NCI-H748 treated with DMSO at 0.1 percent for 48 hours (cell line): ENCODE data around the gene RAB3IL1.
A peak's percentile ranks its signal among the peaks of the same experiment; 100 is the strongest.
"Not testable (repeated sequence)": the region's sequence is repeated elsewhere in the genome, so short reads cannot be mapped to it uniquely, and the experiment has no call there.

Experiments
- DNase-seq: peaks from one replicate; lab custom pipeline; 2025; lab: John Stamatoyannopoulos, UW

RAB3IL1 gene

DNA sequence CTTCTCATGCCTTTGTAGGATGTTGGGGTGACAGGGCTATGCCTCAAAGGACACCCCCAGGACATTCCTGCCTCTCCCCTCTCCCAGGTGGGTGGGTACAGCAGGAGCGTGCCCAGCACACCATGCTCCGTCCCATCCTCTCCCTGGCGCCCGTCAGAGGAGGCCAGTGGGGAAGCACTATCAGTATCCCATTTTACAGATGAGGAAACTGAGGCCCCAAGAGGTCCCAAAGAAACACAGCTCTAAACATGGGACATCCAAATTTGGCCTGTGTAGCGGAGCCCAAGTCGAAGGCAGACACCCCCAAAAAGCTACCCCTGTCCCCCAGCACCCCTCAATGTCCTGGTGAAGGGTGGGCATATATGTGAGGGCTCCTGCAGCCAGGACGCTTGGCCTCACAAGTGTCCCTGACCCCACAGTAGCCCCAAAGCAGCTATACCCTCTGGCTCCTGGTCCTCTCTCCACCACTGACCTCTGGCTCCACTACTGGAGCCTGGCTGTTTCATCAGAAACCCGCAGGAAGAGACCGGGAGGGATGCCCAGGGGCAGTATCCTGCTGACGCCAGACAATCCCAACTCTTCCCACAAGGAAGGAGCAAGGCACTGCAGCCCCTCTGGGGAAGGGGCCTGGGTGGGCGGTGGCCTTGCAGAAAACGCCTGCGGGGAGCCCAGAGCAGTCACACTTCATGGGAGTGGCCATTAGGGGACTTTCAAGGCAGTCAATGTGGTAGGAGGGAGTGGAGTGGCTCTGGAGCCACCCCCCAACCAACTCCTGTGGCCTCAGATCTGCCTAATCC is 31.4 kb downstream of the RAB3IL1 start:
- DNase-seq: no peak

- no peak for DNase-seq
Measured at GRCh38 chr11:61885166-61885778, 32.1 kb downstream of the RAB3IL1 start.

- no peak for DNase-seq
Measured at GRCh38 chr11:61883947-61884346, 33.4 kb downstream of the RAB3IL1 start.

GRCh38 chr11:61883327-61883726 is 34.0 kb downstream of the RAB3IL1 start:
- no peak for DNase-seq

DNA sequence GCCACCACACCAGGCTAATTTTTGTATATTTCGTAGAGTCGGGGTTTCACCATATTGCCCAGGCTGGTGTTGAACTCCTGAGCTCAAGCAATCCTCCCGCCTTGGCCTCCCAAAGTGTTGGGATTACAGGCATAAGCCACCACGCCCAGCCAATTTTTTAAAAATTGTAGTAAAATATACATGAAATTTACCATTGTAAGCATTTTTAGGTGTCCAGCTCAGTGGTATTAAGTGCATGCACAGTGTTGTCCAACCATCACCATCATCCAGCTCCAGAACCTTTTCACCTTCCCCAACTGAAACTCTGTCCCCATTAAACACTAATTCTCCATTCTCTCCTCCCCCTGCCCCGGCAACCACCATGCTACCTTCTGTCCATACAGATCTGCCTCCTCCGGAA is 34.5 kb downstream of the RAB3IL1 start:
- no peak for DNase-seq

- DNase-seq: not testable (repeated sequence)
Measured at GRCh38 chr11:61882267-61882666, 35.1 kb downstream of the RAB3IL1 start.

DNA sequence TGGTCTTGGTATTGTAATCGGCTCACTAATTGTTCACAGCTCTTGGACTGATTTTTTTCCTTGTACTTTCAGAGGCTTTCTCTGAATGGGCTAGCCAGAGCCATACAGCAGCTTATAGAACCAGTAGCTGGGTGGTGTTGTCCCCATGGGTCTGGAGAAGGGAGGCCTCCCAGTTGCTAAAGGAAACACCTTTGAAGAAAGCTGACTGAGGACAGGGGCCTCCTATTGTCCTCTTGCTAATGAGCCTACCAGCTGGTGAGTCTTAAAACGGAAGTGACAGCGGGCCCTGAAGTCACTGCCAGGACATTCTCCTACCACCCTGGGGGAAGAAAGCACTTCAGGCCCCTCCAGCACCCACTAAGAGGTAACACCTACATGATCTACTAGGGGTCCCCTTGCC is 36.0 kb downstream of the RAB3IL1 start:
- DNase-seq: no peak

GRCh38 chr11:61880454-61880853 is 36.9 kb downstream of the RAB3IL1 start:
- DNase-seq: no peak

DNA sequence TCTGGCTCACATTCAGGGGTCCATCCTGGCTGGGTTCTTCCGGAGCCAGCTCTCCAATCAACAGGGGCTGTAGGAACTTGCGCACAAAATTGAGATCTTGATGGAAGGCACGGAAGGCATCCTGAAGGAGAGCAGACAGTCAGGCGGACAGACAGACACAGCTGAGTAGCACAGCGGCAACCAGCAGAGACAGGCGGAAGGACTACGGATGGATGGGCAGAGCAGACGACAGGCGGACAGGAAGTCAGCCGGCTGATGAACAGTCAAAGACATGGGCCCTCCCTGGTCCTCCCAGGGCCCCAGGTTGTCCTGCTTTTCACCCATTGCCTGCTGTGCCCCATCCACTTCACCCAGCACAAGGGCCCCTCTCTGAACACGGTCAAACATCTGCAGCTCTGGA is 37.3 kb downstream of the RAB3IL1 start:
- no peak for DNase-seq

DNA sequence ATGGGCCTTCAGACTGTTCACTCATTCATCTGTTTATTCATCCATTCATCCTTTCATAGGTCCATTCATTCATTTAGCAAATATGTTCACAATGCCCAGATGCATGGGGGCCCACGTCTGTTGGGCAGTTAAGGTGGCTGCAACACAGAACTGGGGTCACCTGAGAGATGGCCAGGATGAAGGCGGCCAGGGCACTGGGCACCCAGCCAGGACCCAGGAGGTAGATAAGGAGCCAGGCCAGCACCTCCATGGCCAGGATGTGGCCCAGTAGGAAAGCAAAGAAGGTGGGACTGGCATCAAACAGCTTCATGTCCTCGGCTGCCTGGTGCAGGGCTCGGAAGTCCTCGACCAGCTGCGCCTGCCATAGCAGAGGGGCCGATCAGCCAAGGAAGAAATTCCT is 38.2 kb downstream of the RAB3IL1 start:
- no peak for DNase-seq

DNA sequence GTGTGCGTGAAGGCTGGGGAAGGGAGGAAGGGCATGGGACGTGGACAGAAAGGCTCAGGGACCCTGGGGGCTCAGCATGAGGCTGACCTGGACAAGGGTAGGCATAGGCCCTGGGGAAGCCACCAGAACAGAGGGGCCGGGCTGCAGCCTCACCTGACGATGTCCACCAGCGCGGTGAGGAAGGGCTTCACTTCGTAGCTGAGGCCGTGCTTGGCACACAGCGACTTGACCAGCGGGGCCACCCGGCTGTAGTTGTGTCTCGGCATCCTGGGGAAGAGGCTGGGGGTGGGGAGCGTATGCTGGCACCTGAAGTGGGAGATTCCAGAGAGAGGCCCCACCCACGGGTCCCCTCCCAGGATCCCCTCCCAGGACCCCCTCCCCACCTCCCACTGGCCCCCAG is 41.7 kb downstream of the RAB3IL1 start:
- DNase-seq: no peak

- DNase-seq: no peak
Measured at GRCh38 chr11:61874853-61875252, 42.5 kb downstream of the RAB3IL1 start.

- no peak for DNase-seq
Measured at GRCh38 chr11:61874377-61874809, 43.0 kb downstream of the RAB3IL1 start.

DNA sequence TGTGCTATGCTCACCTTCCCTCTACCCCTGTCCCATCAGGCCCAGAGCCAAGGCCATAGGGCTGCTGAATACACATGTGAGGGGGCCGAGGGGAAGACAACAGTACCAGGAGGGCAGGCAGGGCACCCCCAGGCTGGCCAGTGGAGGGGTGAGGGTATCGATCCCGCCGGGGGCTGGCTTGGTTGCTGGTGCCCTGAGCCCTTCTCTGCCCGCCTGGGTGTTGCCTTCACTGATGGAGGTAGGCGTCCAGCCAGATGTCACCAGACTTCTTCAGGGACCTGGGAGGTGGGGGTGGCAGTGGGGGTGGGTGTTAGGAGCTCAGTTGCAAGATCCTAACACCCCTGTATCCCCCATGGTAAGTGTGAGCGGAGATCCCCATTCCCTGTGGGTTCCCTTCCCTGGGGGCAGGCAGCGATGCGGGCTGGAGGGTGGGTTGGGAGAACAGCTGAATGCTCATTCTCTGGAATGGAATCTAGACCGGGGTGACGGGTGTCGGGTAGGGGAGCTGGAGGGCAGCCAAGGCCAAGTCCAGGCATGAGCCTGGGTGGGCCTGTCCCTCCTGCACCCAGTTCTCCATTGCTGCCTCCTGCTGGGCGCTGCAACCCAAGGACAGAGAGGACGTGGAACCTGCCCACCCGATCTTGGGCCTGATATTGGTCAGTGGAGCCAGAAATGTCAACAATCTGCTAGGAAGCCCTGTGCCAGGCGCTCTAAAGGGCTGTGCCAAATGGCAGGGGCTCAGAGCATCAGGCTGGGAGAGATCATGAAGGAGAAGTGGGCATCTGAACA is 43.6 kb downstream of the RAB3IL1 start:
- no peak for DNase-seq

- DNase-seq: no peak
Measured at GRCh38 chr11:61872935-61873565, 44.3 kb downstream of the RAB3IL1 start.

DNA sequence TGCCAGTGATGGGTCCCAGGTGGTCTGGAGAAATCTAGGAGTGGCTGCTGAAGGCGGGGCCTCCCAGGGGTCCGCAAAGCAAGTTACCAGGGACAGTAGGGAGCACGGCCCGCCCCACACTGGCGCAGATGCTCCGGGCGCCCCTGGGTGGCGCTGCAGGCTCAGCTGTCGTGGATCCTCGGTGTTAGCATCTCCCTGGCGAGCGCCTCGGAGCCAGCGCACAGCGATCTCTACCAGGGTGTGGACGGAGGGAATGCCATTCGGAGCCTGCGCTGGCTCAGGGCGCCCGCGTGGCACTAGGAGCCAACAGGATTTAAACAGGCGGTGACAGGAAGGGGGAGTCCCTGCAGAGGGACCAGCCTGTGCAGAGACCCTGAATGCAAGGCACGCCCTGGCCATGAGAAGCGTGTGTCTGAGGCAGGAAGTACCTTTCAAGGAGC is 46.2 kb downstream of the RAB3IL1 start:
- peak; percentile 73 for DNase-seq

DNA sequence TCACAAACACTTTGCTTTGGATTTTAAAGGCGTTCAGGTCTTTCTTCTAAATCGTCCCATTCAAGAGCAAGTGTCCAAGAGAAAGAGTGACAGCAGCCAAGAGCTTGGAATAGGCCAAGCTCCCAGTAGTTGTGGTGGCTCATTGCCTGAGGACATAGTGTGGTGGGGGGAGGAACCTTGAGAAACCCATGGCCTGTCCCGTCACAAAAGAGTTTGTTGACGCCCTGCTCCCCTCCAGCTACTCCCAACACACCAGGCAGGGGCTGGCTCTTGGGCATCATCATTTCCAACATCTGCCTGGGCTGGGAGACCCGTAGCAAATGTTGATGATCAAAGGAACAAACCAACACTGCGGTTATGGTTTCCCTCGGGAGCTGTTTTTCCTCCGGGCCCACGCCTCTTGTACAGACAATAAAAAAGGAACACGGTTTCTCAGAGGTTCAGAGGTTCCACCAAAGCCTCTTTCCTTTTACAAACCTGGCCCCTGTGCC is 46.8 kb downstream of the RAB3IL1 start:
- no peak for DNase-seq

DNA sequence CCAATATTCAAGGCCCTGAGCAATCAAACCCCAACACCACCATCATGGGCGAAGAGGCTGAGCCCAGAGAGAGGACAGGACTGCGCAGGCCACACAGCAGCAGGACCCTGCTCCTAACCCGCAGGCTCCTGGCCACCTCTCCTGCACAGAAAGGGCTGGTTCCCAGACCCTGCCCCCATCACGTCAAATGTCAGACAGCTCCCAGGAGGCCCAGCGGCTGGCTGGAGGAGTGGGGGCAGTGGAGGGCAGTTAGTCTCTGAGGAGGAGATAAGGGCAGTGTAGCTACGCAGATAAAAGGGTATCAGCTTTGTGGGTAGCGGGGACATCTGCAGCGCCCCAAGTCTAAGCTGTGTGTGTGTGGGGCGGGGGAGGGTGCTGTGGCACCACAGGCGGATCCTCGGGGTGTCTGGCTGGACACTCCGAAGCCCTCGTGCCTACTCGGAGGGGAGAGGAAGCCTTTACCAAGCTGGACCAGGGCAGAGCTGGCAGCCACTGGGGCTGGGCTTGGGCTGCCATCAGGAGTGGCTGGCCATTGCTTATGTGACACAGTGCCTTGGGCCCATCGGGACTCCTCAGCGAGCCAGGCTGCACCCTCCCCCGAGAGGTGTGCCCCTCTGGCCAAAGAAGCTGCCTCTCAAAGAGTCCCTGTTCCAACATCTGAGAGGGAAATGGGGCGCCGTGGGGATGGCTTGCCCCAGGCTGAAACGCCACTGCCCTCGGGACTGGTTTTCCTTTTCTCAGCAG is 47.5 kb downstream of the RAB3IL1 start:
- no peak for DNase-seq

- DNase-seq: no peak
Measured at GRCh38 chr11:61869429-61869707, 48.0 kb downstream of the RAB3IL1 start.

DNA sequence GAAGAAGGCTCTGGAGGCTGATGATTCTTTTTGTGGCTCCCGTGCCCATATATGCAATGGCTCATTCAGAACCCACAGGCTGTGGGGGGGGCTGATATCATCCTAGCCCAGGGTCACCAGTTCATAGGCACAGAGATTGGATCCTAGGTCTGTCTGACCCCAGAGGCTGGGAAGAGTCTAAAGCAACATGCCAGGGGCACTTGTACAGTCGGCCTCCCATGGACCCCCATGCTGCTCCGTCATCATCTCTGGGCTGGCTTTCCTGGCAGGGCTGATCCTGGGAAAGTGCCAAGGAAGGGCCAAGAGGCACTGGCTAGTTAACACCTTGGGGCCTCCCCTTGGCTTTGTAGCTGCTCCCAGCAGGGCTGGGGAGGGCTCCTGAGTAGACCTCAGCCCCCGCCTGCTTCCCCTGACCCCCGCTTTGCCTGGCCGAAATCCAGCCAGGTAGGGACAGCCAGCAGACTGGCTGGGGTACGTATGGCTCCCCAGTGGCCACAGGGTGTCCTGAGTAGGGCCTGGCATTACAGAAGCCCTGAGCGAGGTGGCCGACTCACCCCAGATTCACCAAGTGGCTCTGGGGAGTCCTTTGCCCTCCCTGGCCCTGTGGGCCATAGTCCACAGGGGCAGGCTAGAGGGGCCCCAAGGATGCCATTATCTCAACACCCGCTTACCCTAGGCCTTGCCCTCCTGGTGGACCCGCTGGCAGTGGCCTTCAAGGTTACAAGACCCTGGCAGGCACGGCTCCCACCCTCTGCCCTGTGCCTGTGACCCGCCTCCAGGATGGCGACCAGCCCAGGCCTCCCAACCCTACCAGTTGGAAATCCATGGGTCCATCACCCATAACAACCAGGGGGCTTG is 48.6 kb downstream of the RAB3IL1 start:
- DNase-seq: no peak

DNA sequence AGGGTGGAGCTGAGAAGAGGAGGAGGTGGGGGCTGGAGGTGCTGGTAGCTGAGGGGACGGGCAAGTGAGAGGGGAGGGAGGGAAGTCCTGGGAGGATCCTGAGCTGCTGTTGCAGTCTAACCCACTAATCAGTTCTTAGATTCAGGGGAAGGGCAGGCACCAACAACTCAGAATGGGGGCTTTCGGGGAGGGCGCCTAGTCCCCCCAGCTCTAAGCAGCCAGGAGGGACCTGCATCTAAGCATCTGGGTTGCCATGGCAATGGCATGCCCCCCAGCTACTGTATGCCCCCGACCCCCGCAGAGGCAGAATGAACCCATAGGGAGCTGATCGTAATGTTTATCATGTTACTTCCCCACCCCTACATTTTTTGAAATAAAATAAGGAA is 50.4 kb downstream of the RAB3IL1 start:
- DNase-seq: no peak
